ENCODE data around the gene PAK1. TPM values are rescaled to one million over a fixed set of nuclear protein-coding genes. Genes with fewer than 3 reads are reported as not detected.

PAK1 gene
- total RNA-seq, 1 donor from 2014 or later, result 39.8 TPM

GRCh38 chr11:77340501-77340900, 133.4 kb downstream of the PAK1 start:
- no peak for TF ChIP-seq CTCF (IDR thresholded peaks at IDR 0.05)
- intact Hi-C loops (cut with DNase I), result no loop called here
- Histone ChIP-seq H3K9me3 (no peaks in the 10 kb centered on the region), H3K27ac (no peak overlapping the region), H3K4me3 (no peak overlapping the region), H3K4me1 (no peaks in the 10 kb centered on the region), H3K36me3 (peaks cover 17 to 38% of the 10 kb centered on the region in 2 donors), H3K27me3 (no peaks in the 10 kb centered on the region)
- DNase-seq (ENCODE audit: low spot score in 2 of 2), result no peak

- Histone ChIP-seq H3K4me1 (no peaks in the 10 kb centered on the region), H3K9me3 (no peaks in the 10 kb centered on the region), H3K36me3 (peaks cover 15 to 46% of the 10 kb centered on the region in 2 donors), H3K27ac (no peak overlapping the region), H3K4me3 (no peak overlapping the region), H3K27me3 (no peaks in the 10 kb centered on the region)
- intact Hi-C loops (cut with DNase I), result no loop called here
- TF ChIP-seq CTCF (IDR thresholded peaks at IDR 0.05), result no peak
- no peak for DNase-seq (ENCODE audit: low spot score in 2 of 2)
These were observed 141.6 kb downstream of the PAK1 start for GRCh38 chr11:77332259-77332658.

GRCh38 chr11:77325159-77325558, 148.7 kb downstream of the PAK1 start:
- no peaks in the 10 kb centered on the region for H3K9me3 ChIP-seq
- no peak for DNase-seq (ENCODE audit: low spot score in 2 of 2)
- H3K4me1 ChIP-seq, result no peaks in the 10 kb centered on the region
- no peak overlapping the region for H3K27ac ChIP-seq
- intact Hi-C loops (cut with DNase I), result no loop called here
- peaks cover 11 to 29% of the 10 kb centered on the region in 2 donors for H3K36me3 ChIP-seq
- no peak for TF ChIP-seq CTCF (IDR thresholded peaks at IDR 0.05)
- no peaks in the 10 kb centered on the region for H3K27me3 ChIP-seq
- H3K4me3 ChIP-seq, result no peak overlapping the region

- no peaks in the 10 kb centered on the region for H3K4me1 ChIP-seq
- no peak for TF ChIP-seq CTCF (IDR thresholded peaks at IDR 0.05)
- no peak for DNase-seq (ENCODE audit: low spot score in 2 of 2)
- no peak overlapping the region for H3K4me3 ChIP-seq
- no peaks in the 10 kb centered on the region for H3K9me3 ChIP-seq
- H3K27ac ChIP-seq, result no peak overlapping the region
- peaks cover 11 to 29% of the 10 kb centered on the region in 2 donors for H3K36me3 ChIP-seq
- intact Hi-C loops (cut with DNase I), result no loop called here
- no peaks in the 10 kb centered on the region for H3K27me3 ChIP-seq
These were observed 149.4 kb downstream of the PAK1 start for GRCh38 chr11:77324508-77324907.

GRCh38 chr11:77322926-77323590, 150.8 kb downstream of the PAK1 start:
- no peaks in the 10 kb centered on the region for H3K9me3 ChIP-seq
- TF ChIP-seq CTCF (IDR thresholded peaks at IDR 0.05), result no peak
- peaks cover 11 to 29% of the 10 kb centered on the region in 2 donors for H3K36me3 ChIP-seq
- no peak overlapping the region for H3K27ac ChIP-seq
- DNase-seq (ENCODE audit: low spot score in 2 of 2), result no peak
- H3K4me1 ChIP-seq, result no peaks in the 10 kb centered on the region
- H3K27me3 ChIP-seq, result no peaks in the 10 kb centered on the region
- intact Hi-C loops (cut with DNase I), result no loop called here
- no peak overlapping the region for H3K4me3 ChIP-seq

GRCh38 chr11:77322506-77322905, 151.4 kb downstream of the PAK1 start:
- H3K36me3 ChIP-seq, result peaks cover 11 to 29% of the 10 kb centered on the region in 2 donors
- H3K9me3 ChIP-seq, result no peaks in the 10 kb centered on the region
- no peak overlapping the region for H3K27ac ChIP-seq
- no peak for DNase-seq (ENCODE audit: low spot score in 2 of 2)
- no peak overlapping the region for H3K4me3 ChIP-seq
- no peaks in the 10 kb centered on the region for H3K27me3 ChIP-seq
- H3K4me1 ChIP-seq, result no peaks in the 10 kb centered on the region
- no peak for TF ChIP-seq CTCF (IDR thresholded peaks at IDR 0.05)
- intact Hi-C loops (cut with DNase I), result no loop called here
